Measurements from ENCODE around the gene PCDH9. TPM values are rescaled to one million over a fixed set of nuclear protein-coding genes. Genes with fewer than 3 reads are reported as not detected.

Gene PCDH9
- total RNA-seq, 1 donor from 2014 or later = 3.7 TPM

- no peak overlapping the region for H3K4me3 ChIP-seq
- intact Hi-C loops (cut with DNase I) = no loop called here
- DNase-seq (ENCODE audit: extremely low spot score in 2 of 2) = no peak
- TF ChIP-seq CTCF (IDR thresholded peaks at IDR 0.05) (no peak), POLR2AphosphoS5 (IDR thresholded peaks at IDR 0.05; ENCODE audit: insufficient read depth in 1 of 2, low read depth in 1 of 2) (no peak), POLR2A (IDR thresholded peaks at IDR 0.05) (no peak)
- no peaks in the 10 kb centered on the region for H3K9me3 ChIP-seq
- H3K27ac ChIP-seq = no peak overlapping the region
- H3K27me3 ChIP-seq = no peaks in the 10 kb centered on the region
- no peaks in the 10 kb centered on the region for H3K36me3 ChIP-seq
- H3K4me1 ChIP-seq = no peaks in the 10 kb centered on the region
Measured at GRCh38 chr13:67273001-67273400, 42.9 kb upstream of the PCDH9 start.

GRCh38 chr13:67267136-67267535, 37.0 kb upstream of the PCDH9 start:
- Histone ChIP-seq H3K27ac (no peak overlapping the region), H3K4me3 (no peak overlapping the region), H3K4me1 (no peaks in the 10 kb centered on the region), H3K36me3 (no peaks in the 10 kb centered on the region), H3K9me3 (no peaks in the 10 kb centered on the region), H3K27me3 (no peaks in the 10 kb centered on the region)
- TF ChIP-seq POLR2AphosphoS5 (IDR thresholded peaks at IDR 0.05; ENCODE audit: insufficient read depth in 1 of 2, low read depth in 1 of 2) (no peak), CTCF (IDR thresholded peaks at IDR 0.05) (no peak), POLR2A (IDR thresholded peaks at IDR 0.05) (no peak)
- intact Hi-C loops (cut with DNase I) = no loop called here
- DNase-seq (ENCODE audit: extremely low spot score in 2 of 2) = no peak

- Histone ChIP-seq H3K9me3 (no peaks in the 10 kb centered on the region), H3K27me3 (no peaks in the 10 kb centered on the region), H3K36me3 (no peaks in the 10 kb centered on the region), H3K4me1 (no peaks in the 10 kb centered on the region), H3K4me3 (no peak overlapping the region), H3K27ac (no peak overlapping the region)
- no peak for DNase-seq (ENCODE audit: extremely low spot score in 2 of 2)
- intact Hi-C loops (cut with DNase I) = no loop called here
- TF ChIP-seq POLR2A (IDR thresholded peaks at IDR 0.05) (no peak), CTCF (IDR thresholded peaks at IDR 0.05) (no peak), POLR2AphosphoS5 (IDR thresholded peaks at IDR 0.05; ENCODE audit: insufficient read depth in 1 of 2, low read depth in 1 of 2) (no peak)
Measured at GRCh38 chr13:67259208-67259607, 29.1 kb upstream of the PCDH9 start.

GRCh38 chr13:67258482-67258881, 28.3 kb upstream of the PCDH9 start:
- Histone ChIP-seq H3K4me3 (no peak overlapping the region), H3K27ac (no peak overlapping the region), H3K9me3 (no peaks in the 10 kb centered on the region), H3K27me3 (no peaks in the 10 kb centered on the region), H3K4me1 (no peaks in the 10 kb centered on the region), H3K36me3 (no peaks in the 10 kb centered on the region)
- TF ChIP-seq POLR2A (IDR thresholded peaks at IDR 0.05) (no peak), CTCF (IDR thresholded peaks at IDR 0.05) (no peak), POLR2AphosphoS5 (IDR thresholded peaks at IDR 0.05; ENCODE audit: insufficient read depth in 1 of 2, low read depth in 1 of 2) (no peak)
- DNase-seq (ENCODE audit: extremely low spot score in 2 of 2) = no peak
- intact Hi-C loops (cut with DNase I) = no loop called here

GRCh38 chr13:67238861-67239260, 8.7 kb upstream of the PCDH9 start:
- Histone ChIP-seq H3K27me3 (no peaks in the 10 kb centered on the region), H3K9me3 (no peaks in the 10 kb centered on the region), H3K4me1 (no peaks in the 10 kb centered on the region), H3K27ac (no peak overlapping the region), H3K36me3 (no peaks in the 10 kb centered on the region), H3K4me3 (no peak overlapping the region)
- intact Hi-C loops (cut with DNase I) = no loop called here
- TF ChIP-seq CTCF (IDR thresholded peaks at IDR 0.05) (no peak), POLR2AphosphoS5 (IDR thresholded peaks at IDR 0.05; ENCODE audit: insufficient read depth in 1 of 2, low read depth in 1 of 2) (no peak), POLR2A (IDR thresholded peaks at IDR 0.05) (no peak)
- no peak for DNase-seq (ENCODE audit: extremely low spot score in 2 of 2)
